Measurements from ENCODE around the gene ACSL5.
A peak's percentile ranks its signal among the peaks of the same experiment; 100 is the strongest.
"Not testable (repeated sequence)": the region's sequence is repeated elsewhere in the genome, so short reads cannot be mapped to it uniquely, and the experiment has no call there.

The ACSL5 gene

GRCh38 chr10:112461029-112461887, 87.3 kb downstream of the ACSL5 start:
- DNase-seq (ENCODE audit: low read depth in 2 of 2): peak; percentile 44 to 53

GRCh38 chr10:112464074-112464473, 90.2 kb downstream of the ACSL5 start:
- not testable (repeated sequence) for DNase-seq (ENCODE audit: low read depth in 2 of 2)

GRCh38 chr10:112465299-112465883, 91.5 kb downstream of the ACSL5 start:
- DNase-seq (ENCODE audit: low read depth in 2 of 2): no peak

GRCh38 chr10:112466802-112467201, 92.9 kb downstream of the ACSL5 start:
- no peak for DNase-seq (ENCODE audit: low read depth in 2 of 2)

GRCh38 chr10:112467541-112468075, 93.7 kb downstream of the ACSL5 start:
- DNase-seq (ENCODE audit: low read depth in 2 of 2): no peak

- no peak for DNase-seq (ENCODE audit: low read depth in 2 of 2)
These were observed 98.1 kb downstream of the ACSL5 start for GRCh38 chr10:112471878-112472487.

- DNase-seq (ENCODE audit: low read depth in 2 of 2): no peak
These were observed 101.8 kb downstream of the ACSL5 start for GRCh38 chr10:112475575-112476218.
